ENCODE results near the gene C11orf65.

Gene C11orf65

GRCh38 chr11:108351468-108351867, 115.9 kb downstream of the C11orf65 start:
- Mint-ChIP-seq H3K36me3 (peaks cover 28% of the 10 kb centered on the region), H3K27ac (peak overlapping the region; percentile 47), H3K4me1 (ENCODE audit: low read depth) (peaks cover 7% of the 10 kb centered on the region), H3K4me3 (no peak overlapping the region), H3K9me3 (ENCODE audit: low read depth) (no peaks in the 10 kb centered on the region), H3K27me3 (no peaks in the 10 kb centered on the region)

- Mint-ChIP-seq H3K27me3 (no peaks in the 10 kb centered on the region), H3K27ac (peak overlapping the region; percentile 58), H3K36me3 (peaks cover 16% of the 10 kb centered on the region), H3K9me3 (ENCODE audit: low read depth) (no peaks in the 10 kb centered on the region), H3K4me3 (no peak overlapping the region), H3K4me1 (ENCODE audit: low read depth) (peaks cover 38% of the 10 kb centered on the region)
These were observed 120.9 kb downstream of the C11orf65 start for GRCh38 chr11:108346451-108346850.

DNA sequence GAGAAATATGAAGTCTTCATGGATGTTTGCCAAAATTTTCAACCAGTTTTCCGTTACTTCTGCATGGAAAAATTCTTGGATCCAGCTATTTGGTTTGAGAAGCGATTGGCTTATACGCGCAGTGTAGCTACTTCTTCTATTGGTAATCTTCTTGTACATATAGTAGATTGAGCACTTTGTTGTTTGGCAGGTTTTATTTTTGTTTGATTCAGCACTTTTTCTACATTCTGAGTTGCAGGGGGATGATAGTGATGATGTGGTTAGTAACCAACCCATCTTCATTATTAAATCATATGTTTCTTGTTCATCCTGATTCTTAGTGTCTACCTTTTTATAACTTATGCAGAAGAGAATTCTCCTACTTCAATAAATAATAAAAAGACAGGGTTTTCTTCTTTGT, 121.6 kb downstream of the C11orf65 start:
- Mint-ChIP-seq H3K4me3 (no peak overlapping the region), H3K4me1 (ENCODE audit: low read depth) (peaks cover 43% of the 10 kb centered on the region), H3K36me3 (peaks cover 16% of the 10 kb centered on the region), H3K27ac (no peak overlapping the region), H3K27me3 (no peaks in the 10 kb centered on the region), H3K9me3 (ENCODE audit: low read depth) (no peaks in the 10 kb centered on the region)

DNA sequence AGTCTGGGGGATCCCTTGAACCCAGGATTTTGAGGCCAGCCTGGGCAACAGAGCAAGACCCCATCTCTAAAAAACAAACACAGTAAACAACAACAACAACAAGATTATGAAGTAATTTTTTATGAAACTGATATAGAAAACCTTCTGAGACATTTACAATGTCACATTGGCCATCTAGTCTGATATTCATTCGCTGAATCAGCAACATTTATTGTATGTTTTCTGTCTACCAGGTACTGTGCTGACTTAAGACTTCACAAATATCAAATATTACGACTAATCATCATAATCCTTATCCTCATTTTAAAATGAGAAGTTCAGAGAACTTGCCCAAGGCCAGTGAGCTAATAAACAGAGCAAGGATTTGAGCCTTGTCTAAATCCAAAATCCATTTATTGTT, 123.6 kb downstream of the C11orf65 start:
- no peak overlapping the region for H3K4me3 Mint-ChIP-seq
- peaks cover 8% of the 10 kb centered on the region for H3K36me3 Mint-ChIP-seq
- no peaks in the 10 kb centered on the region for H3K9me3 Mint-ChIP-seq (ENCODE audit: low read depth)
- no peaks in the 10 kb centered on the region for H3K27me3 Mint-ChIP-seq
- peak overlapping the region; percentile 83 for H3K27ac Mint-ChIP-seq
- peaks cover 54% of the 10 kb centered on the region for H3K4me1 Mint-ChIP-seq (ENCODE audit: low read depth)

DNA sequence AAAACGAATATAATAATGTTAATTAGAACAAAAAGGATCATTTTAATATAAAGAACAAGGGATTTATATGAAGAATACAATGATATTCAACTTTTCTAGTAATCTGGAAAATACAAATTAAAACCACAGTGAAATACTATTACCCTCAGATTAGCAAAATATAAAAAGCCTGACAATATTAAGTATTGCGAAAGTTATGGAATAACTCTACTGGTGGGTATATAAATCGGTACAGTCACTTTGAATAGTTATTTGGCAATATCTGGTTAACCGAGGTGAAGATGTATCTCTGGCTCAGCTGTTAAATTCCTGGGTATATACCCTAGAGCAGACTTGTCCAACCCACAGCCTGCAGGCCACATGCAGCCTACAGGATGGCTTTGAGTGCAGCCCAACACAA, 125.7 kb downstream of the C11orf65 start:
- no peaks in the 10 kb centered on the region for H3K9me3 Mint-ChIP-seq (ENCODE audit: low read depth)
- peak overlapping the region; percentile 61 for H3K27ac Mint-ChIP-seq
- no peak overlapping the region for H3K4me3 Mint-ChIP-seq
- H3K27me3 Mint-ChIP-seq = no peaks in the 10 kb centered on the region
- peaks cover 61% of the 10 kb centered on the region for H3K4me1 Mint-ChIP-seq (ENCODE audit: low read depth)
- peaks cover 9% of the 10 kb centered on the region for H3K36me3 Mint-ChIP-seq

GRCh38 chr11:108340973-108341372, 126.4 kb downstream of the C11orf65 start:
- Mint-ChIP-seq H3K9me3 (ENCODE audit: low read depth) (no peaks in the 10 kb centered on the region), H3K27ac (peak overlapping the region; percentile 84), H3K4me3 (no peak overlapping the region), H3K4me1 (ENCODE audit: low read depth) (peaks cover 59% of the 10 kb centered on the region), H3K27me3 (no peaks in the 10 kb centered on the region), H3K36me3 (peaks cover 9% of the 10 kb centered on the region)

- Mint-ChIP-seq H3K4me1 (ENCODE audit: low read depth) (peaks cover 49% of the 10 kb centered on the region), H3K4me3 (no peak overlapping the region), H3K27me3 (no peaks in the 10 kb centered on the region), H3K27ac (peak overlapping the region; percentile 84), H3K36me3 (peaks cover 8% of the 10 kb centered on the region), H3K9me3 (ENCODE audit: low read depth) (no peaks in the 10 kb centered on the region)
These were observed 128.6 kb downstream of the C11orf65 start for GRCh38 chr11:108338750-108339149.

DNA sequence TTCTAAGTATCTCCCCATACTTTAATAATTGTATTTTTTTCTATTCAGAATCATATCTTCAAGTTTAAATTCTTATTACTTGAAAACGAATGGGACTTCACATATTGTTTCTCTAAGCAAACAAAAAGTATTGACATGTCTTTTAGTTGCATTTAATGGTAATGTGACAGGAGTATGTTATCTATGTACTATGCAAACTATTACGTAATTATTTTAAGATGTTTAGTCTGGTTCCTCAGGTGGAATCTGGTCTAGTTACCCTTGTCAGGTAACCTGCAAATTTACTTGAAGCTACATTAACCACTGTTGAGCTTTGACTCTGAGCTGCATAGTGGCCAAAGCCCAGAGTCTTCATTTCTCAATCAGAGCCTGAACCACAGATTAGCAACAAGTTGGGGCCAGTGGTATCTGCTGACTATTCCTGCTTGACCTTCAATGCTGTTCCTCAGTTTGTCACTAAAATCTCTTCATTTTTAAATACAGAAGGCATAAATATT, 133.9 kb downstream of the C11orf65 start:
- Mint-ChIP-seq H3K4me1 (ENCODE audit: low read depth) (peaks cover 16% of the 10 kb centered on the region), H3K27ac (no peak overlapping the region), H3K9me3 (ENCODE audit: low read depth) (no peaks in the 10 kb centered on the region), H3K36me3 (peaks cover 13% of the 10 kb centered on the region), H3K4me3 (no peak overlapping the region), H3K27me3 (no peaks in the 10 kb centered on the region)
